ENCODE results near the gene RNGTT. TPM values are rescaled to one million over a fixed set of nuclear protein-coding genes. Genes with fewer than 3 reads are reported as not detected.

RNGTT gene
- total and polyA plus RNA-seq, 7 donors: 3.9 to 8.8 (median 7.9) TPM

DNA sequence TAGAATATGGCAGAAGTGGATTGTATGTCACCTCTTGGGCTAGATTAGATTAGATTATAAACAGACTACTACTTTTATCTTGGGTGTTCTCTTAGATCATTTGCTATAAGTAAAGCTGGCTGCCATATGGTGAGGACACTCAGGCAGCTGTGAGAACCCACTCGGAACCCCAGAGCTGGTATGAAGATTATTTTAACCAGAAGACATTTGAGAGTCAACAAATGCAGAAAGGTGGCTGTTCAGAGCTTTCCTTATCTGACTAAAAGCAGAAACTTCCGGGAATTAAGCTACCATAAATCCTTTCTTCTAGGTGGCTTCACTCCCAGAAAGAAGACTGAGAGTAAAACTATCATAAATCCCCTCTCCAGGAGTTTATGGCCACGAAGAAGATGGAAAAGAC is 91.9 kb downstream of the RNGTT start:
- H3K9me3 ChIP-seq: no peaks in the 10 kb centered on the region
- H3K27ac ChIP-seq: no peak overlapping the region
- no peak overlapping the region for H3K4me3 ChIP-seq
- intact Hi-C loops (cut with DNase I): loop anchor here (5.0 kb wide), 2 partner anchors 939 to 1479 kb away; no protein-coding TSS in a partner anchor
- H3K4me1 ChIP-seq: peaks cover 18% of the 10 kb centered on the region
- H3K27me3 ChIP-seq (ENCODE audit: insufficient read depth in 3 of 3, low read length in 2 of 3): no peaks in the 10 kb centered on the region
- DNase-seq: no peak
- WGBS, 3 donors: 68 to 75% (median 69%) methylated on average over 3 of the region's 3 CpGs
- TF ChIP-seq, protein P1, sequence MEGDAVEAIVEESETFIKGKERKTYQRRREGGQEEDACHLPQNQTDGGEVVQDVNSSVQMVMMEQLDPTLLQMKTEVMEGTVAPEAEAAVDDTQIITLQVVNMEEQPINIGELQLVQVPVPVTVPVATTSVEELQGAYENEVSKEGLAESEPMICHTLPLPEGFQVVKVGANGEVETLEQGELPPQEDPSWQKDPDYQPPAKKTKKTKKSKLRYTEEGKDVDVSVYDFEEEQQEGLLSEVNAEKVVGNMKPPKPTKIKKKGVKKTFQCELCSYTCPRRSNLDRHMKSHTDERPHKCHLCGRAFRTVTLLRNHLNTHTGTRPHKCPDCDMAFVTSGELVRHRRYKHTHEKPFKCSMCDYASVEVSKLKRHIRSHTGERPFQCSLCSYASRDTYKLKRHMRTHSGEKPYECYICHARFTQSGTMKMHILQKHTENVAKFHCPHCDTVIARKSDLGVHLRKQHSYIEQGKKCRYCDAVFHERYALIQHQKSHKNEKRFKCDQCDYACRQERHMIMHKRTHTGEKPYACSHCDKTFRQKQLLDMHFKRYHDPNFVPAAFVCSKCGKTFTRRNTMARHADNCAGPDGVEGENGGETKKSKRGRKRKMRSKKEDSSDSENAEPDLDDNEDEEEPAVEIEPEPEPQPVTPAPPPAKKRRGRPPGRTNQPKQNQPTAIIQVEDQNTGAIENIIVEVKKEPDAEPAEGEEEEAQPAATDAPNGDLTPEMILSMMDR (IDR thresholded peaks at IDR 0.05): no peak
- H3K36me3 ChIP-seq (ENCODE audit: insufficient read depth in 1 of 2, low read depth in 1 of 2): no peaks in the 10 kb centered on the region
- ATAC-seq: no peak

DNA sequence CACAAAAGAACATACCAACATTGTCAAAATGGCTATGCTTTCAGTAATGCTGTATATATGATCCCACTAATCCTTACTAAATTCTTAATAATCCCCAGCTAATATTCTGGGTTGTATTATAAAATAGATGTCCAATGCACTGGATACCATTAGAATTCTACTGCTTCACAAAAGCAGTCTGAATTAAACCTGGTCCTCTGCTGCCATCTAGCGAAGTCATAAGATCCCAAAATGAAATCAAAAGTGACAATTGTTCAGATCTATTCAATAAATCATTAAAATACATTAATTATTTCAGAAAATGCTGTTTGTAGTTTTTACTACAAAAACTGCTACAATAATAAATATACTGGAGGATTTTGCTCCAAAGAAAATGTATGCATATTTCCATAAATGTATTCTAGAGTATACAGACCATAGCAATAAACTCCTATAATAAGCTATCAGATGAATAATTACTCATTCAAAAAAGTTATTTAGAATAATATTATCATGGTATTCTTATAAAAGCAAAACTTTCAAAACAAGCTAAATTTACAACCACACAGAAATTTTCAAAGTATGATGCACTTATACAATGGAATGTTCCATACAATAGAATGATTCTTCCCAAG is 92.6 kb downstream of the RNGTT start:
- DNase-seq (no peak), ATAC-seq (peak in 3 of 4 donors; percentile 54 to 85 (median 62))
- 1 to 8% (median 3%) methylated on average over 1 of the region's 1 CpG for WGBS, 3 donors
- Histone ChIP-seq H3K36me3 (ENCODE audit: insufficient read depth in 1 of 2, low read depth in 1 of 2) (no peaks in the 10 kb centered on the region), H3K9me3 (no peaks in the 10 kb centered on the region), H3K4me1 (peaks cover 18% of the 10 kb centered on the region), H3K4me3 (no peak overlapping the region), H3K27ac (no peak overlapping the region), H3K27me3 (ENCODE audit: insufficient read depth in 3 of 3, low read length in 2 of 3) (no peaks in the 10 kb centered on the region)
- TF ChIP-seq, protein P1 (IDR thresholded peaks at IDR 0.05): peak; percentile 80
- intact Hi-C loops (cut with DNase I): loop anchor here (5.0 kb wide), 2 partner anchors 939 to 1479 kb away; no protein-coding TSS in a partner anchor

DNA sequence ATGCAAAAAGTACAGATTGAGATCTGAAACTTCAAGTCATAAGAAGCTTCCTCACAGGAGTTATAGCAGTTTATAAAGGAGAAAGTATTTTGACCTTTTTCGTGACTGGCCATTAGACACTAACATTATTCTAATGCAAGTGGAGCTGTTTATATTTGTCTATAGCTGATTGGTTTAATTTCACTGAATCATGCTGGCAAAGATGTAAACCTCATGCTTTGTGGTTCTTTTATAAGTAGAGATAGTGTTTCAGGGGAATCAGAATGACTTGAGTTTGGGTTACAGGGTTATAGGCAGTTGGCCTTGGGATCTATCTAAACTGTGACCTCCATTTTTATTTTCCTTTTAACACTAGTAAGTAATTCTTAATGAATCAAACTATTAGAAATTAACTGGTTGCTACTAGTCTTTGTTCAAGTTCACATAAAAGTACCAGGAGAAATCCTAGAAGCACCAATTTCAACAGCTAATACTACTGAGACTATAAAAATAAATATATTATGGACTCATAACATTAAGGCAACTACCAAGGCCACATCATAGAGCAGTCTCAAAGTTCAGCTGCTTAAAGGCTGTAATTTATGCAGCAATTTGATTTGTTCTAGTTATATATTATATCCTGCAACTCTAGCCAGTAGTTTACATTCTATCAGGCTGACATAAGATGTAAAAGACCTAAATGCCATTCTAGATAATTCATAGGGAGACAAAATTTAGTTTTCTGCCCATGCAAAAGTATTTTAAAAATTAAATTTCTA is 94.0 kb downstream of the RNGTT start:
- WGBS, 3 donors: 56 to 87% (median 58%) methylated on average over 1 of the region's 1 CpG
- ATAC-seq (peak in 2 of 4 donors; percentile 48 to 70), DNase-seq (no peak)
- Histone ChIP-seq H3K9me3 (no peaks in the 10 kb centered on the region), H3K4me1 (peaks cover 18% of the 10 kb centered on the region), H3K27me3 (ENCODE audit: insufficient read depth in 3 of 3, low read length in 2 of 3) (no peaks in the 10 kb centered on the region), H3K27ac (no peak overlapping the region), H3K36me3 (ENCODE audit: insufficient read depth in 1 of 2, low read depth in 1 of 2) (no peaks in the 10 kb centered on the region), H3K4me3 (no peak overlapping the region)
- TF ChIP-seq, protein P1 (IDR thresholded peaks at IDR 0.05): no peak
- intact Hi-C loops (cut with DNase I): loop anchor here (2.0 to 10.0 kb wide), 4 partner anchors 937 to 1805 kb away; no protein-coding TSS in a partner anchor

DNA sequence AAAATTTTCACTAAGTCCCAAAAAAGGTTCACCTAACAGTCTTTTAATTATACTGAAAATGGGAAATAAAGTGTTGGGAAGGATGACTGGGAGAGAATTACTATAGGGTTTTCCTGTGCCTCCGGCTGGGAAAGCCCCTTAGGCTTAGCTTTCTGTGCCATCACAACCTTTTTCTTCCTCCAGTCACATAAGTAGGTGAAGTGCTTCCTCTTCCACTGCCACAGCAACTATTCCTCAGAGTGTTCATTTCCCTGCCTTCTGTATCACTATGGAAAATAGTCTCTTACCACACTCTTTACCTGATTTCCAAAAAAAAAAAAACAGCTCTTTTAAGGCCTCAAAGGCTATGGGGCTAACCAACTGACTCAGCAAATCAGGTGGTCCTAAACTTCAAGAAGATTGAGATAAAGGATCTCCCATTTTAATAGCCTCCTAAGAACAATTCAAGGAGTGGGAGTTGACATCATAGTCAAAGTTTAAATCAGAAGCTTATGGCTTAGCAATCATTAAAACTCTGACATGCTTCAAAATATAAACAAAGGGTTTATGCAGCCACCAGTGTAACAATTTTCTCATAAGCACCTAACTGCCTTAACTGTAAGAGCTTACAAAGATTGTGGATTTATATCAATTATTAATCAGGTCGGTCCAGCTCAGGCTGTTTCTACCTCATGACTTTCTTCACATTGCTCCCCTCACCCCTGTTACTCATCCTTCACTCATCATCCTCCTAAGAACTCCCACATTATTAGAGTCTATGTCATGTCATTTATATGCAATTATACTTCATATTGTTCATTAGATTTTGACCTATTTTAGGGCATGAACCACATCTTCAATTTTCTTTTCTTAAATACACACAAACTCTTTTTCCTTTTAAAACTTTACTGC is 95.3 kb downstream of the RNGTT start:
- WGBS, 3 donors: 80 to 88% (median 84%) methylated on average over 2 of the region's 2 CpGs
- no peaks in the 10 kb centered on the region for H3K36me3 ChIP-seq (ENCODE audit: insufficient read depth in 1 of 2, low read depth in 1 of 2)
- DNase-seq (no peak), ATAC-seq (no peak)
- intact Hi-C loops (cut with DNase I): loop anchor here (2.0 to 10.0 kb wide), 2 partner anchors 937 to 1803 kb away; no protein-coding TSS in a partner anchor
- no peak overlapping the region for H3K4me3 ChIP-seq
- no peaks in the 10 kb centered on the region for H3K9me3 ChIP-seq
- H3K4me1 ChIP-seq: peaks cover 18% of the 10 kb centered on the region
- TF ChIP-seq, protein P1 (IDR thresholded peaks at IDR 0.05): no peak
- no peak overlapping the region for H3K27ac ChIP-seq
- no peaks in the 10 kb centered on the region for H3K27me3 ChIP-seq (ENCODE audit: insufficient read depth in 3 of 3, low read length in 2 of 3)
